PC-3 (cell line): ENCODE results near the gene IFT81. TPM values are rescaled to one million over a fixed set of nuclear protein-coding genes. Genes with fewer than 3 reads are reported as not detected.

Experiments used
- ATAC-seq: fragments of 200-7000 bp; cut with Tn5 transposase; 2 replicates; pipeline ENCODE4 v1.9.1; 2020; ENCODE audit warnings: mild to moderate bottlenecking, moderate library complexity
- BruUV-seq: library from RNA; stranded (reverse); fragments of 400-500 nt; replicated peaks from 2 replicates; lab custom pipeline; 2021; lab: Mats Ljungman, UMichigan
- CTCF ChIA-PET: fragments of 300-600 bp; sonication (Branson Sonifier 250); formaldehyde crosslinking; loops from one replicate; lab custom pipeline; 2022; ENCODE audit warnings: antibody characterized with exemption; lab: Charles Lee
- POLR2A ChIA-PET: fragments of 300-600 bp; sonication (Branson Sonifier 250); formaldehyde crosslinking; loops from one replicate; lab custom pipeline; 2022; ENCODE audit warnings: antibody characterized with exemption; ENCODE audit not compliant: unreplicated experiment; lab: Charles Lee
- DNase-seq: peaks from one replicate; pipeline ENCODE4 v3.0.0-alpha.2; 2015
- H2AFZ ChIP-seq: fragments of 300-600 bp; sonication (generic); 2 replicates; pipeline ENCODE4 v1.6.0; 2016; ENCODE audit warnings: antibody characterized with exemption, low read length
- H3F3A ChIP-seq: fragments of 300-600 bp; sonication (generic); one replicate; pipeline ENCODE4 v1.6.0; 2017; ENCODE audit warnings: antibody characterized with exemption, low read length, control low read depth, mild to moderate bottlenecking; ENCODE audit not compliant: unreplicated experiment
- H3K27ac ChIP-seq: fragments of 300-600 bp; sonication (generic); 2 replicates; pipeline ENCODE4 v1.5.1; 2016; ENCODE audit warnings: mild to moderate bottlenecking, low read length
- H3K27me3 ChIP-seq: fragments of 300-600 bp; sonication (generic); 2 replicates; pipeline ENCODE4 v1.6.1; 2016; ENCODE audit warnings: low read length, mixed read lengths
- H3K36me3 ChIP-seq: fragments of 300-600 bp; sonication (generic); 2 replicates; pipeline ENCODE4 v1.6.1; 2016; ENCODE audit warnings: low read depth, mixed run types, low read length, mixed read lengths
- H3K4me1 ChIP-seq: fragments of 300-600 bp; sonication (generic); 2 replicates; pipeline ENCODE4 v1.5.1; 2016; ENCODE audit warnings: low read length; ENCODE audit not compliant: insufficient read depth
- H3K4me2 ChIP-seq: fragments of 300-600 bp; sonication (generic); 2 replicates; pipeline ENCODE4 v1.6.0; 2016; ENCODE audit warnings: low read length
- H3K4me3 ChIP-seq: fragments of 300-600 bp; sonication (generic); 2 replicates; pipeline ENCODE4 v1.5.1; 2016; ENCODE audit warnings: mild to moderate bottlenecking, low read length, mixed read lengths
- H3K79me2 ChIP-seq: fragments of 300-600 bp; sonication (generic); 2 replicates; pipeline ENCODE4 v1.6.1; 2017; ENCODE audit warnings: low read length, mixed read lengths
- H3K9ac ChIP-seq: fragments of 300-600 bp; sonication (generic); 2 replicates; pipeline ENCODE4 v1.6.0; 2016; ENCODE audit warnings: mild to moderate bottlenecking, low read length
- H3K9me2 ChIP-seq: fragments of 300-600 bp; sonication (generic); replicated peaks from 2 replicates; pipeline ENCODE4 v1.6.1; 2016; ENCODE audit warnings: mixed run types, low read length, mixed read lengths
- H3K9me3 ChIP-seq: fragments of 300-600 bp; sonication (generic); 2 replicates; pipeline ENCODE4 v1.6.1; 2016; ENCODE audit warnings: low read length, mixed read lengths
- H4K20me1 ChIP-seq: fragments of 300-600 bp; sonication (generic); 2 replicates; pipeline ENCODE4 v1.6.1; 2016; ENCODE audit warnings: low read length, mixed read lengths
- CTCF ChIP-seq: fragments of 300-600 bp; sonication (generic); conservative IDR thresholded peaks from 2 replicates; pipeline ENCODE4 v1.5.1; 2017; ENCODE audit warnings: antibody characterized with exemption, low read depth, mild to moderate bottlenecking, low read length
- EZH2 ChIP-seq: fragments of 300-600 bp; sonication (generic); IDR thresholded peaks from one replicate; pipeline ENCODE4 v1.6.1; 2017; ENCODE audit warnings: antibody characterized with exemption, mild to moderate bottlenecking, low read length; ENCODE audit not compliant: unreplicated experiment
- EZH2phosphoT487 ChIP-seq: fragments of 300-600 bp; sonication (generic); IDR thresholded peaks from 2 replicates; pipeline ENCODE4 v1.6.1; 2018; ENCODE audit warnings: mild to moderate bottlenecking, antibody characterized with exemption, low read length, borderline replicate concordance
- intact Hi-C: fragments of 100-400 bp; cut with micrococcal nuclease; formaldehyde crosslinking; loops from 2 replicates; pipeline ENCODE4 v1.9.0; 2023
- total RNA-seq: library from RNA; depleted of rRNA; stranded (reverse); fragments of >200 nt; gene quantifications from 2 replicates; pipeline ENCODE4 v1.2.3, GENCODE V29; 2014

Gene IFT81
- total RNA-seq, 1 experiment from 2014 or later = 10.1 TPM

- intact Hi-C loops = no loop called here
- Histone ChIP-seq H3K27me3 (no peaks in the 10 kb centered on the region), H3K79me2 (no peaks in the 10 kb centered on the region), H2AFZ (peak overlapping the region; percentile 37; the same call in 1 of the 2 replicates), H3K4me3 (no peak overlapping the region), H3K27ac (no peak overlapping the region), H3K9me2 (no peaks in the 10 kb centered on the region), H4K20me1 (no peaks in the 10 kb centered on the region), H3K9ac (no peak overlapping the region), H3K36me3 (no peaks in the 10 kb centered on the region), H3F3A (no peaks in the 10 kb centered on the region), H3K4me2 (no peak overlapping the region), H3K4me1 (no peaks in the 10 kb centered on the region), H3K9me3 (no peaks in the 10 kb centered on the region)
- no peak for TF ChIP-seq EZH2phosphoT487
- TF ChIP-seq EZH2 = no peak
- no peak for TF ChIP-seq CTCF
- ATAC-seq = no peak
- no TSS peak for BruUV-seq
- POLR2A ChIA-PET = no interaction called here
- no peak for DNase-seq
- CTCF ChIA-PET = no interaction called here
These were observed 6.0 kb upstream of the IFT81 start for GRCh38 chr12:110117956-110118685.

- Histone ChIP-seq H3K9me2 (no peaks in the 10 kb centered on the region), H3K27ac (no peak overlapping the region), H3K9me3 (no peaks in the 10 kb centered on the region), H3K9ac (no peak overlapping the region), H3K36me3 (no peaks in the 10 kb centered on the region), H3F3A (no peaks in the 10 kb centered on the region), H3K4me1 (peaks cover 6% of the 10 kb centered on the region), H3K79me2 (peaks cover 7% of the 10 kb centered on the region; the same call in 1 of the 2 replicates), H2AFZ (no peak overlapping the region), H4K20me1 (no peaks in the 10 kb centered on the region), H3K4me3 (no peak overlapping the region), H3K4me2 (no peak overlapping the region), H3K27me3 (no peaks in the 10 kb centered on the region)
- ChIA-PET POLR2A (no interaction called here), CTCF (no interaction called here)
- TF ChIP-seq EZH2phosphoT487 (no peak), EZH2 (no peak), CTCF (no peak)
- BruUV-seq = no TSS peak
- intact Hi-C loops = no loop called here
- DNase-seq = no peak
- no peak for ATAC-seq
These were observed 1.2 kb upstream of the IFT81 start for GRCh38 chr12:110122929-110123328.

GRCh38 chr12:110123919-110124268 is 263 bp upstream of the IFT81 start:
- no peaks in the 10 kb centered on the region for H3F3A ChIP-seq
- H3K4me2 ChIP-seq = peak overlapping the region; percentile 51
- ChIA-PET POLR2A (interaction anchor here (0.5 to 0.9 kb wide), 5 partner anchors 10 to 926 kb away, joined by 3 to 10 read pairs (median 4); no protein-coding TSS in a partner anchor), CTCF (interaction anchor here (0.5 to 0.9 kb wide), 5 partner anchors 11 to 307 kb away, joined by 3 to 15 read pairs (median 4); no protein-coding TSS in a partner anchor)
- no TSS peak for BruUV-seq
- peaks cover 6% of the 10 kb centered on the region for H3K4me1 ChIP-seq
- no peaks in the 10 kb centered on the region for H3K27me3 ChIP-seq
- H3K9me3 ChIP-seq = no peaks in the 10 kb centered on the region
- intact Hi-C loops = loop anchor here (1.0 to 2.0 kb wide), 2 partner anchors 100 to 157 kb away; partner anchors contain the start of gene ATP2A2
- H3K36me3 ChIP-seq = 0 out of 2 replicates have a peak, but pooled peaks cover 2% of the 10 kb centered on the region
- H3K79me2 ChIP-seq = peaks cover 7% of the 10 kb centered on the region; the same call in 1 of the 2 replicates
- TF ChIP-seq EZH2 = no peak
- TF ChIP-seq EZH2phosphoT487 = no peak
- no peak for TF ChIP-seq CTCF
- ATAC-seq = peak; percentile 87
- no peaks in the 10 kb centered on the region for H3K9me2 ChIP-seq
- H4K20me1 ChIP-seq = no peaks in the 10 kb centered on the region
- H3K4me3 ChIP-seq = peak overlapping the region; percentile 10; the same call in 1 of the 2 replicates
- H3K9ac ChIP-seq = no peak overlapping the region
- peak overlapping the region; percentile 56 for H2AFZ ChIP-seq
- DNase-seq = no peak
- H3K27ac ChIP-seq = no peak overlapping the region
